HEK293T (cell line): ENCODE data around the gene ABCA4.

Source experiments
- CTCF ChIA-PET: fragments of 350-600 bp; formaldehyde crosslinking; extraction: SDS; loops from one replicate; lab custom pipeline; 2021; ENCODE audit warnings: antibody characterized with exemption, inconsistent platforms; lab: Yijun Ruan, JAX
- POLR2A ChIA-PET: fragments of 350-600 bp; formaldehyde crosslinking; extraction: SDS; loops from one replicate; lab custom pipeline; 2020; ENCODE audit warnings: antibody characterized with exemption, inconsistent platforms; lab: Yijun Ruan, JAX
- DNase-seq: peaks from one replicate; pipeline ENCODE4 v3.0.0; 2012; ENCODE audit warnings: mixed read lengths; ENCODE audit errors: extremely low spot score
- ARNT ChIP-seq: fragments of 450-650 bp; IDR thresholded peaks from 2 replicates; pipeline ENCODE4 v1.6.1; 2017; ENCODE audit warnings: mild to moderate bottlenecking
- BHLHE40 ChIP-seq: fragments of 450-650 bp; IDR thresholded peaks from 2 replicates; pipeline ENCODE4 v1.6.1; 2016; ENCODE audit warnings: mild to moderate bottlenecking, moderate library complexity, borderline replicate concordance
- CTBP1 ChIP-seq: fragments of 450-650 bp; IDR thresholded peaks from 2 replicates; pipeline ENCODE4 v1.6.1; 2016; ENCODE audit warnings: borderline replicate concordance
- ELF4 ChIP-seq: fragments of 450-650 bp; IDR thresholded peaks from 2 replicates; pipeline ENCODE4 v1.6.1; 2017; ENCODE audit warnings: antibody characterized with exemption
- FOXA1 ChIP-seq: fragments of 450-650 bp; IDR thresholded peaks from 2 replicates; pipeline ENCODE4 v1.6.1; 2016; ENCODE audit warnings: mild to moderate bottlenecking
- FOXK2 ChIP-seq: fragments of 450-650 bp; IDR thresholded peaks from 2 replicates; pipeline ENCODE4 v1.6.1; 2016; ENCODE audit warnings: mild to moderate bottlenecking
- FOXM1 ChIP-seq: fragments of 450-650 bp; IDR thresholded peaks from 2 replicates; pipeline ENCODE4 v1.6.1; 2017; ENCODE audit warnings: mild to moderate bottlenecking, borderline replicate concordance
- HDGF ChIP-seq: fragments of 450-650 bp; IDR thresholded peaks from 2 replicates; pipeline ENCODE4 v1.6.1; 2017; ENCODE audit warnings: antibody characterized with exemption, borderline replicate concordance
- L3MBTL2 ChIP-seq: fragments of 450-650 bp; conservative IDR thresholded peaks from 2 replicates; pipeline ENCODE4 v1.6.1; 2016; ENCODE audit warnings: mild to moderate bottlenecking
- LEF1 ChIP-seq: fragments of 450-650 bp; IDR thresholded peaks from 2 replicates; pipeline ENCODE4 v1.6.1; 2017; ENCODE audit warnings: mild to moderate bottlenecking, borderline replicate concordance
- NFRKB ChIP-seq: fragments of 450-650 bp; IDR thresholded peaks from 2 replicates; pipeline ENCODE4 v1.6.1; 2016; ENCODE audit warnings: mild to moderate bottlenecking, moderate library complexity
- SP1 ChIP-seq: fragments of 450-650 bp; IDR thresholded peaks from 2 replicates; pipeline ENCODE4 v1.6.1; 2017
- SUZ12 ChIP-seq: fragments of 450-650 bp; IDR thresholded peaks from 2 replicates; pipeline ENCODE4 v1.6.1; 2016; ENCODE audit warnings: mild to moderate bottlenecking
- TARDBP ChIP-seq: fragments of 450-650 bp; IDR thresholded peaks from 2 replicates; pipeline ENCODE4 v1.6.1; 2016
- ZNF384 ChIP-seq: fragments of 450-650 bp; IDR thresholded peaks from 2 replicates; pipeline ENCODE4 v1.6.1; 2016
- TF ChIP-seq, protein P1 (sequence below): fragments of 450-650 bp; IDR thresholded peaks from 2 replicates; pipeline ENCODE4 v1.6.1; 2016

ABCA4 gene

DNA sequence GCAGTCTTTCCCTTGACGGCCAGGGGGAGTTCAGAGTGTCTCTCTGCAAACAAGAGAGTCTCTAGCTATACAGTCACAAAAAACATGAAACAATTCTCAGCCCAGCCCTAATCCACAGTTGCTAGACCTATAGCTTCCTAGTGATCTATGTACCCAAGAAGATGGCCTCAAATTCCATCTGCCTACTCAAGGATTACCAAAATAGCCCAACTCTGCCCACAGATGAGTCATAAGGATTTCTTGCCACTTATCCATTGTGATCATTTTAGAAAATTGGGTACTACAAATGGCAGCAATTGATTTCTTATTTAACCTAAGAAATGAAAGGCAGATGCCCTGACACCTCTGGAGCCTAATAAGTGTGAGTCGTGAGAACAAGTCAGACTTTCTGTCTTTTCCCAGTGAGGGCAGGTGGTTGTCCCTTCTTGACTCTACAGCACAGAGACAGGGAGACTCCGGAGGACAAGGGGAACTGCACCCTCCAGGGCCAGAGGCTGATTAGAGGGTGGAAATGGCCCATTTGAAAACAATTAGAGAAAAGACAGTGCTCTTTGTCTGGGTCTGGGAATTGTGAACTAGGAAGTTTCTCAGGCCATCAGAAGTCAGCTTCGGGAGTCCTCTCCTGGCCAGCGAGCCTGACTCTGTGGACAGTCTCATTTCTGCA, 65.4 kb downstream of the ABCA4 start:
- no peak for TF ChIP-seq ARNT
- TF ChIP-seq HDGF: no peak
- no peak for TF ChIP-seq NFRKB
- no peak for TF ChIP-seq FOXM1
- no peak for TF ChIP-seq TARDBP
- no peak for TF ChIP-seq SP1
- TF ChIP-seq BHLHE40: no peak
- no peak for TF ChIP-seq SUZ12
- TF ChIP-seq ELF4: no peak
- TF ChIP-seq CTBP1: no peak
- no peak for TF ChIP-seq LEF1
- TF ChIP-seq, protein P1, sequence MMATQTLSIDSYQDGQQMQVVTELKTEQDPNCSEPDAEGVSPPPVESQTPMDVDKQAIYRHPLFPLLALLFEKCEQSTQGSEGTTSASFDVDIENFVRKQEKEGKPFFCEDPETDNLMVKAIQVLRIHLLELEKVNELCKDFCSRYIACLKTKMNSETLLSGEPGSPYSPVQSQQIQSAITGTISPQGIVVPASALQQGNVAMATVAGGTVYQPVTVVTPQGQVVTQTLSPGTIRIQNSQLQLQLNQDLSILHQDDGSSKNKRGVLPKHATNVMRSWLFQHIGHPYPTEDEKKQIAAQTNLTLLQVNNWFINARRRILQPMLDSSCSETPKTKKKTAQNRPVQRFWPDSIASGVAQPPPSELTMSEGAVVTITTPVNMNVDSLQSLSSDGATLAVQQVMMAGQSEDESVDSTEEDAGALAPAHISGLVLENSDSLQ: no peak
- TF ChIP-seq FOXK2: no peak
- TF ChIP-seq L3MBTL2: no peak
- TF ChIP-seq ZNF384: no peak
- ChIA-PET POLR2A (no interaction called here), CTCF (interaction anchor here (0.5 to 0.8 kb wide), 2 partner anchors 10 to 16 kb away, joined by 3 read pairs; no protein-coding TSS in a partner anchor)
- DNase-seq: no peak

DNA sequence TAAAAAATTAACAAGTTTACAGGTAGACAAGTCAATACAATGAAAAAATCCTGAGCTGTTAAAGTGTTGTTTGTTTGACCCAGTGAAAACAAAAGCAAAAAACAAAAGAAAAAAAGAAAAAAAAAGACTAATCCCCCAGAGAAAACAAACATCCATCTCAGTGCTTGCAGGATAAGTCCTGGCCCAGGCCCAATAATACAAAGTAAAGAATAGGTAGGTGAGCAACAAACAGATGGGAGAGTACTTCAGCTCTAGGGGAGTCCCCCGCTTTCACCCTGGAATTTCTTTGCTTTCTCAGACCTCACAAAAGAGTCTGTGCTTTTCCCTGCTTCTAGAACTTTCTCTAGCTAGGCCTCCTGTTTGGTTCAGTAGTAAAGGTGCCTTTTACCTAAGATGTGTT, 70.3 kb downstream of the ABCA4 start:
- DNase-seq: no peak
- POLR2A ChIA-PET: no interaction called here
- CTCF ChIA-PET: interaction anchor here (1.9 kb wide), 1 partner anchor 284 kb away, joined by 11 read pairs; no protein-coding TSS in a partner anchor
- TF ChIP-seq CTBP1 (no peak), FOXA1 (no peak)
- TF ChIP-seq, protein P1: no peak

DNA sequence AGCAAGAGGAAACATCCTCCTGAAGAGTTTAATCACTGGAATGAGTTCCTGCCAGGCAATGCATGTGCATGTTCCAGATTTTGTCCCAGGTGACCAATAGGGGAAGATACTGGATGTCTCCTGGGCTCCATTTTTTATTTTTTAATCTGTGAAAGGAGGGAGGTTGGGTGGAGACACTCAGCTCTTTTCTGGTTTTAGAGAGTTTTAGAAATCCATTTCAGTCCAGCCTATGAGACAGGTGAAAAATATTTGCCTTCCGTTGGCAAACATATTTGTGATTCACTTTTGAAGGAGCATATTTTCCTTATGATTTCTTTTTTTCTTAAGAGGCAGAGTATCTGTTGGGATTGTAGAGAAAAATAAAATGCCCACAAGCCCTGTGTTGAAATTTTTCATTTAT, 70.7 kb downstream of the ABCA4 start:
- ChIA-PET POLR2A (no interaction called here), CTCF (interaction anchor here (1.9 kb wide), 1 partner anchor 285 kb away, joined by 11 read pairs; no protein-coding TSS in a partner anchor)
- TF ChIP-seq FOXK2 (no peak), TARDBP (no peak), FOXA1 (no peak), L3MBTL2 (no peak), LEF1 (no peak), ZNF384 (no peak), FOXM1 (no peak), NFRKB (no peak), ARNT (no peak), SUZ12 (no peak), CTBP1 (no peak), SP1 (no peak)
- TF ChIP-seq, protein P1: no peak
- no peak for DNase-seq

DNA sequence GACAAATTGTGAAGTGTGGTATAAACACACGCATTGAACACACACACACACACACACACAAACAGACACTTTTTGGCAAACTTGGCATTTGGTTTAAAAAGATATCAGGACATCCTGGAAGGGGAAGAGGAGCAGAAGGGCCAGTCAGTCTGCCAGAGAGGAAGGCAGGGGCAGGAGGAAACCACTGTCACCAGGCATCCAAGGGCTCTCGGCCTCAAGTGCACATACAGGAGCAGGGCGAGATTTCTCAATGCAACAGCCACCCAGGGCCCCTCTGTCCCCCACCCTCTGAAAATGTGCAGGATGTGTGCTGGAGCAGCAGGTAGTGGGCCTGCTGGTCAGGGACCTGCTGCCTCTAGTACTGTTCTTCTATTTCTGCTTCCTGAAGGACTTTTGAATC, 71.2 kb downstream of the ABCA4 start:
- POLR2A ChIA-PET: no interaction called here
- CTCF ChIA-PET: interaction anchor here (1.9 kb wide), 1 partner anchor 285 kb away, joined by 11 read pairs; no protein-coding TSS in a partner anchor
- no peak for DNase-seq
- TF ChIP-seq BHLHE40 (no peak), ARNT (no peak), ELF4 (no peak), HDGF (no peak), FOXM1 (no peak), LEF1 (no peak), TARDBP (no peak), SP1 (no peak), FOXA1 (no peak), FOXK2 (no peak), L3MBTL2 (no peak), ZNF384 (no peak), NFRKB (no peak), SUZ12 (no peak)
- TF ChIP-seq, protein P1: no peak

DNA sequence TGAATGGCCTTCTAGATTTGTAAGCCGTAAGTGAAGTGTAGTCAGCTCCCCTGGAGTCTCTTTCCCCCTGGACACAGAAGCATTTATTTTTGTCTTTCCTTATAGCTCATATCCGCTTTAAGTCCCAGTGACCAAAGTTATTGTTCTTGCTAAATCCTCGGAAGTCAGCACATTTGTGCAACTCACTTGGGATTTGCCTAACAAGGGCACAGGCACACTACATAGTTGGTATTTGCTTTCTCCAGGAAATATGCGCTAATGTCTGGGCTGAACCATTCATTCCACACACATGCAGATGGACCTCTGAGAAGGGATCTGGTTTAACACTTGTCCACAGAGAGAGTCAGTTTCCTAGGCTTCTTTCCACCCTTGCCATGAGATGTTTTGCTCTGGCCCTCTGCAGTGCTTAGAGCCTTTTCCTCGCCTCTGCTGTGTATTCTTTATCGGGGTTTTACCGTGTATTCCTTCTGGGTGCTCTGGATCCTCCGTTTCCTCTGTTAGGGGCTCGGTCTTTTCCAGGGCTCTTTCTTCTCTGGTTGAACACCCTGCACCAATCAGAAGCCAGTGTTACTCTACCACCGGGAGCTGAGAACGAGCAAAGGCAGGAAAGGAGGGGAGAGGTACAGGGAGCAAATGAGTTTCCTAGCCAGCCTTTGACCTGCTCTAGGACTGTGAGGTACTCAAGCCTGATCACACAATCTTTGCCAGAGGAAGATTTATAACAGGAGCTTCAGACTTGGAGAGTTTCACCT, 72.4 kb downstream of the ABCA4 start:
- ChIA-PET CTCF (interaction anchor here (1.5 to 2.2 kb wide), 2 partner anchors 9 to 287 kb away, joined by 8 to 12 read pairs; no protein-coding TSS in a partner anchor), POLR2A (no interaction called here)
- TF ChIP-seq FOXA1 (no peak), SP1 (no peak), SUZ12 (no peak)

DNA sequence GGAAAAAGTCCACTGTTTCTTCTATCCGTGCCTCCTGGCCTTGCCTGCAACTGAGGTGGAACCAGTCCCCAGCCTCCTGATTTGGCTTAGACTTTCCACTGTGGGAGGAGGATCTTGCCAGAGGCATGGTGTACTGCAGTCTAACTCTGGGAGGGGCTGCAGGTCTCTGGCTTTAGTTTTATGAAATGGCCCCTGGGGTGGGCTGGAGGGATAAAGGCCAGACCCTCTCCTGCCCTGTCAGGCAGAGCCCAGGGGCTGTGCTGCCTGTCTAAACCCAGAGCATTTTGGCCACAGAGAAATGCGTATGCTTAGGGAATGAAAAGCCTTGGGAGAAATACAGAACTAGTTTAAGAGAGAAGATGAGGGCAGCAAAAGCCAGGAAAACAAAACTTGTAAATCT, 73.0 kb downstream of the ABCA4 start:
- TF ChIP-seq FOXK2: no peak
- no peak for DNase-seq
- ChIA-PET CTCF (interaction anchor here (1.5 to 2.2 kb wide), 2 partner anchors 8 to 288 kb away, joined by 8 to 12 read pairs; no protein-coding TSS in a partner anchor), POLR2A (no interaction called here)

More for the DNA sequence above, 72.4 kb downstream of the ABCA4 start:
- no peak for DNase-seq
